Left kidney (tissue), 2 donors: ENCODE data around the gene SPATS2L. TPM values are rescaled to one million over a fixed set of nuclear protein-coding genes. Genes with fewer than 3 reads are reported as not detected.

Experiments
- DNase-seq: peaks from one replicate; pipeline ENCODE4 v3.0.0-alpha.2; 2013
- polyA plus RNA-seq: library from polyadenylated mRNA; unstranded; fragments of 120-200 nt; gene quantifications from one replicate; pipeline ENCODE4 v1.2.1, GENCODE V29; 2013; ENCODE audit not compliant: insufficient read length

The SPATS2L gene
- polyA plus RNA-seq, 1 donor: 126 TPM

DNA sequence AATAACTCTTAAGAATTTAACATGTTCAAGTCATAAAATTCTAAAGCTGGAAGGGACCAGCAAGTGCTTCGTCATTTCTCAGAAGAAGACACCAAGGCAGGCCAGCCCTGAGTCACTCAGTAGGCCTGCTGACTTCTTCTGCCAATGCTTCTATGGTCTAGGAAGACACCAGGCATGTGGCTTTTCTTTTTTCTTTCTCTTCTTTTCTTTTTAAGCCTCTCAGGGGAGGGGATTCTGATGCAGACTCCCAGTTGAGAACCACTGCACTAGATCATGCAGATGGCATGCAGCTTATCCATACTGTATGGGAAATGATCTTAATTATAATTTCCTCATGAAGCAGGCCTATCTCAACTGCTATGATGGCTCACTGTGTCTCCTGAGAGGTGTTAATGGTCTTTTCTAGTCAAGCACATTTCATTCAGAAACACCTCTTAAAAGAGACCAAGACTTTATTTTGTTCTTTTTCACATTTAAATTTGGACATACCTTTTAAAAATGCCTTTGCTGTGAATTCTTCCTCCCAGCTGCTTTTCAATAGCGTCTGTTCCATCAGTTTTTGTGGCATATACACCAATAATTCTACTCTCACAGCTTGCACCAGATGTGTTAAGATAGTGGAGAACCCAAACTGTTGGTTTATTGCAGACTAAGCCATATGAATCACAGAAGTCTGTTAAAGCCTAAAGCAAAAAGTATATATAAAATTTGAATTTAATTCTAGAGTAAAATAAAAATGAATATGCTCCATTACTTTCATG lies 192.1 kb downstream of the SPATS2L start:
- no peak for DNase-seq

DNA sequence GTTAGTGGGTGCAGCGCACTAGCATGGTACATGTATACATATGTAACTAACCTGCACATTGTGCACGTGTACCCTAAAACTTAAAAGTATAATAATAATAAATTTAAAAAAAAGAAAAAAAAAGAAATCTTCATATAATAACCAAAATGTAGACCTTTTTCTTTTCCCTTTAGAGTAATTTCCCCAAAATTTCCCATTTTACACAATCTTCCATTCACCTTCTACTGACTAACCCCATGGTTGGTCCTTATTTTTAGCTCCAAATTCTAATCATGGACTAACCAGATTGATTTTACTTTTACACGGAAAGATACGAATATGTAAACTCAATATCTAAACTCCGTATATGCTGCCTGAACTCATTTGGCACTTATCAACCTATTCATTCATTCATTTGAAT lies 195.7 kb downstream of the SPATS2L start:
- no peak for DNase-seq

DNA sequence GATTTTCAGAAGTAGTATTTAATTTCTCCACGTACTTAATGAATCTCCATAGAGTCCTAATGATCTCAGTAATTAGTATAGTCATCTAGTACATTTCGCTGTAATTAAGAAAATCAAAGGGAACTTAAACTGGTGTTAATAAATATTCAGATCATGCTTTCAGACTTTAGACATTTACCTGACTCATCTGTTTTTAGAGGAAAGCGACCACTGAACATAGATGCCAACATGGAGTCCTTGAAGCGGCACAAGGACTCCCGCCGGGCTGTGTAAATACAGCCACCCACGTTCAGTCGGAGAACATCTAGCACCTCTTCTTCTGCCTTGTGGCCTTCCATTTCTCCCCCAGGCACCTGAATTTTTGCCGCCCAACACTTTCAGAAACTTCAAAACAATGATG lies 200.2 kb downstream of the SPATS2L start:
- DNase-seq: no peak

DNA sequence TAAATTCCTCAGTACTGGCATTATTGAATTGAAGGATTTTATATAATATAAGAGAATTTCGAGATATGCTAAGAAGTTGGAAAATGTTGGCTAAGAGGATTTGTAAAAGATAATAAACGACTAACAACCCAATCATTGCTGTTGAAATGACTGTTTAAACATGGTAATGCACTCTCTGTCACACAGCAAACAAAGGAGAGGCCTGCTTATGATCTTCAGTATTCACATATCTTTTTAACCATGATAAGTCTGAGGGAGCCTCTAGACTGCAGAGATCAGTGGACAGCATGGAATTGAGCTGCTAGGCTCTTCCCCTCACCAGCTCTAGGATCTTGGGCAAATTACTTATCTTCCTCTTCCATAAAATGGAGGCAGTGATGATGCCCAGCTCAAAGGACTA lies 200.7 kb downstream of the SPATS2L start:
- no peak for DNase-seq

DNA sequence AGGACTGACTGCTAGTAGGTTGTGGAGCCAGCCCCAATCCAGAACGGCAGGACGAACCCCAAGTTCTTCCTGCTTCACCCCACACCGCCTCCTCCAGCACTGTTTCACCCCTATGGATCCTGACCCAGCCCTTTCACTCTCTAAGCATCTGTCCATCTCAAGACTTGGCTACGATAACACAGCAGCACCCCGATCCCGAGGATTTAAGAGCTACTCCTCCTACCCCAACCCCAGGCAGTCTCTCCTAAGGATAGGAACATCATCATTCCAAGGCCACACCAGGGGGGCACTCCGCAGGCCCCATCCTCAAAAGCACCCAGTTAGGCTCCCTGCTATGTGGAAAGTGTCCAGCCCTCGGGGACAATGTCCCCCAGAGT lies 202.7 kb downstream of the SPATS2L start:
- DNase-seq: no peak

DNA sequence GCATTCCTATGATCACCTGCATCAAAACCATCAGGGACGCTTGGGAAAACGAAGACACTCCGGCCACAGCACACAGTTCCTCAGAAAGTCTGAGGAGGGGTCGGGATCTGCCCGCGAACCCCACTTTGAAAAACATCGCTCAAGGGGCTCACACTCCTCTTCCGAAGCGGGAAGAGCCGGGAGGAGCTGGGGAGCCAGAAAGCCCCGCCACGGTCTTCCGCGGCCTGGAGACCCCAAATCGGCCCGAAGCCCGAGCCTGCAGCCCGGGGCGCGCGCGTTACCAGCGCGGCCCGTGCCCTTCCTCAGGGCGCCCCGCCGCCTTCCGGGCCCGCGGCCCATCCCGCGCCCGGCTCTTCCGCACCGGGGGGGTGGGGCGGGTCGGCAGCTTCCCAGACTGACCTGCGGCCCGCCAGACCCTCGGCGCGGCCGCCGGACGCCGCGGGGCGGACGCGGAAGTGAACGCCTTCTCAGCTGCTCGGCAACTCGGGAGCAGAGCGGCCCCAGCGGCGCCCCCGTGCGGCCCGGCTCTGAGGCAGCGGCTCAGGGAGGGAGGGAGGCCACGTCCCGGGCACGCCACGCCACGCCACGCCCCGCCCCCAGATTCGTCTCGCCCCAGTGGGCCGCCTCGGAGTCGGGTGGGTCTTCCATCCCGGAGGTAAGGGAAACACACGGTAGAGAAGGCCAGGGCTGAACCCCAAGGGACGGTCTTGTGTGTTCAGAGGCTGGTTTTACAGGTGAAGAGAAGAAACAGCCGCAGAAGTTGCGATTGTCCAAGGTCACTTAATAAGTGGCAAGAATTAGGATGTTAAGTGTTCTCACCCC lies 203.3 kb downstream of the SPATS2L start, which contains the start of gene KCTD18:
KCTD18 (minus strand) TSS at position 457 of the 822 bp plus-strand sequence. CDS start 3,052 bp downstream, outside the sequence.
- peak; percentile 87 for DNase-seq

DNA sequence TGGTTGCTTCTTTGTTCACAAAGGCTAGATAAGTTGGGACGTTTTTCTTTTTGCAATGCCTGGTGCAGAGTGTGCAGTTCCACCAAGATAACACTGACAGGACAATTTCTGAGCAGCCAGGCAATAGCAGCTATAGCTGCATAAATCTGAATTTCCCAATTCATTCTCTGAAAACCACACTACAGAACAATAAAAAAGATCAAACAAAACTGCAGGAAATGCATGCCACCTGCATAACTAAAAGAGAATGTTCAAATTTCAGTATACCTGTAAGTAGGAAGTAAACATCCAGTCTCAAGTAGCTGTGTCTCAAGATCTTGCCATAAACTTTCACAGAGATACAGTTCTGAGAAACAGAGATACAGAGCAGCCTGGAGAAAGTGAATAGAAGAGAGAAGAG lies 208.7 kb downstream of the SPATS2L start:
- DNase-seq: no peak

DNA sequence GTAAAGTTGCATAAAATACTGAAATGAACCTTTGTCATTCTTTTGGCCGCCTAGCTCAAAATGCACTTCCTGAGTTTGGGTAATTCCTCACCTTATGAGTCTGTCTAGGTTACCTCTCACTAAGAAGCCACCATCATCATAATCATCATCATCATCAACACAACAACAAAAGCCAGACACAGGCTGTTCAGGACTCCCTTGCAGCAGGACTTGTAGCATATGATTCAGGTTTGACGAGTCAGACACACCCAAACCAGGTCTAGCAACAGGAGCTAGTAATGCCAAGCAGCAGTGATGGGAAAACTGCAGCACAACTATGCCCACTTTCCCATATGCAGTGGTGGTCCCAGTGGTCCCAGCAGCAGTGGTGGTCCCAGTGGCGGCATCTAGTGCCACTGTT lies 216.7 kb downstream of the SPATS2L start:
- no peak for DNase-seq

DNA sequence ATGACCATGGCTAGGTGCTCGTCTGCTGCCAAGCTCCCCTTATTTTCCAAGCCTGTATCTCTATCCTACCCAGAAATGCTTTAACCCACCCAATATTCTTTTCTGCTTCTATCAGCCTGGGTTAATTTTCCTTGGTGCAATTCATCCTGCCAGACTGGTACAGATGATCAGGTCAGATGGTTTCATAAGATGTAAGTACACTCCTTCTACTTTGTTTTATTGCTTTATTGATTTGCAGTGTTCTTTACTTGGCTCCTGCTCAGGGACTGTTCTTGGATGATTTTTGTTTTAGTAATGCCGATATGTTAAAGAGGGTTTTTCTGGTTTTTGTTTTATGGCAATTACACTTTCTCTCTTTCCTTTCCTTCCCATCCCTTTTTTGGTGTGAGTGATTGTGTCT lies 217.1 kb downstream of the SPATS2L start:
- no peak for DNase-seq

DNA sequence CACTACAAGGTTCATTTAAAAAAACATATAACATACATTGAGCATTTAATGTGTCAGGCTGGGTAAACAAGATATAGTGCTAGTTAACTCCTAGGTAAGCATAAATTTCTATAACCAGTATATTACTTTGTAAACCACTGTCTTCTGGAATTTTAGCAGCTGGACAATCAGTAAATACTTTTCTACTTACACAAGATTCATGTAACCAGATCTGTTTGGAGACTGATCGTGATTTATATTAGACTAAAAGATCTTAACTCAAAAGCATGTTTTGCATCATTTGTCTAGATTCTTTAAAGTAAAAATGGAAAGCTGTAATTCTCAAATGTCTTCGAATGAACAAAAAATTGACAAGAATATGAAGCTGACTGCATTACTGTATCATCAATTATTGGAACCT lies 218.6 kb downstream of the SPATS2L start:
- no peak for DNase-seq

DNA sequence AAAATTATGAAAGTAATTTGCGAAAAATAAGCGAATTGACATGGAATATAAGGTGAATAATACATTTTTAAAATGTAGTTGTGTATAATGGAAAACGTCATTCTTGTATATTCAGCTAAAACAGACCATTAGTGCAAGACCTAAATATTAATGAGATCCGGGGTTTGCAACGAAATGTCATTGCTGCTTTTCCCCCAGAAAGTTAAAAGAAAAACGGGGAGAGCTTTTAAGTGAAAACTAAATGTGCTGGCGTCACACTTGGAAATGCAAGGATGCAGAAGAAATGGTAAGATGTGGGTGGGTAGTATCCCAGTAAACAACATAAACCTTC lies 219.0 kb downstream of the SPATS2L start:
- no peak for DNase-seq

DNA sequence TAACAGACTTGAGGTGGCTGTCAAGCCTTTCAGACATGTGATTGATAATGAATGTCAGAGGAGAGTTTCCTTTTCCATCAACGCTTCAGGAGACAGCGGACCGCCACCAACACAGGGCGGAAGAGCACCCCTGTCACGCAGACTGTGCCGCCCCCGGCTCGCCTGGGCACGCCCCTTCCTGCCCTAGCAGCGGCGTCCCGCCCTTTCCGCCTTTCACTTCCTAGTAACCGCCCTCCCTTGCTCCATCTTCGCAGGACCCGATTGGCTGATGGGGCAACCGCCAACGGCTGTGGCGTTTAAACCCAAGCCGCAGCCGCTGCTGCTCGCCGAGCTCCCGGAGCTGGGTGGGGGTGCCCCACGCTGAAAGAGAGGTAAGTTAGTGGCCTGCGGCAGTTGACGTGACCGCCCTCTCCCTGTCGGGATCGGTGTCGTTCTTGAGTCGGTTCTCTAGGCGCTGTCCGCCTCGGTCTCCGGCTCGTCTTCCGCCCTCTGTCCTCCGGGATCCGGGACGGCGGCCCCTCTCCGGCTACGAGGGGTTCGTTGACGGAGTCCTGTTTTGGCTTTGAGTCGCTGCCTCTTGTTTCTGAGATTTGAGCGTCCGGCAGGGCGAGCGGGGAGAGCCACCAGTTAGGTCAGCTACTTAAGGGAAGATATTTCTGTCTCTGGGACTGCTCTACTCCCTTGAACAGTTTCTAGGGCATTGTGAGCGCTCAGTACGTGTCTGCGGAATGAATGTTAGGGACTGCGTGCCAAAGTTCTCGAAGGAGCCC lies 219.6 kb downstream of the SPATS2L start, which contains the start of gene SGO2:
SGO2 (plus strand) TSS at position 326 of the 770 bp plus-strand sequence. CDS start 6,769 bp downstream, outside the sequence.
- peak; percentile 91 for DNase-seq

DNA sequence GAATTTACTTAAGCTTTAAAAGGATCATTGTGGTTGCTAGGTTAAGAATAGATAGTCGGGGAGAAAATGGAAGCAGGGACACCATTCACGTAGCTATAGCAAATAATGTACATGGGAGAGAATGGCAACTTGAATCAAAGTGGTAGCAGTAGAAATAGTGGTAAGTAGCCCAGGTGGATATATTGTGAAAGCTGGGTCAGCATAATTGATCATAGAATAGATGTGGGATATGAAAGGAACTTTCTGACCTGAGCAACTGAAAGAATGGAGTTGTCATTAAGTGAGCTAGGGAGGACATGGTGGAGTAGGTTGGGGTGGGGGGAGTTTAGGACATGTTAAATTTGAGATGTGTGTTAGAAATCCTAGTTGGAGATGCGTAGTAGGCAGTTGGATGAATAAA lies 221.7 kb downstream of the SPATS2L start:
- DNase-seq: no peak

Other genes with a start within 250 kb of the SPATS2L start
- gene KCTD18, start 203.4 kb downstream of the SPATS2L start, polyA plus RNA-seq: 16.6 TPM
- 21.8 TPM for gene SGO2, start 219.5 kb downstream of the SPATS2L start, polyA plus RNA-seq